GM12801 (cell line): ENCODE measurements around the gene ANKRD28.

Experiments
- CTCF ChIP-seq: IDR thresholded peaks from one replicate; pipeline ENCODE4 v1.5.1; 2011; ENCODE audit warnings: control low read depth; ENCODE audit not compliant: insufficient read length; ENCODE audit errors: extremely low read depth

The ANKRD28 gene

GRCh38 chr3:15750143-15750542 lies 47.6 kb downstream of the ANKRD28 start:
- TF ChIP-seq CTCF = no peak

- TF ChIP-seq CTCF = no peak
Measured at GRCh38 chr3:15744176-15744575, 53.6 kb downstream of the ANKRD28 start.

- no peak for TF ChIP-seq CTCF
Measured at GRCh38 chr3:15743587-15744009, 54.2 kb downstream of the ANKRD28 start.

GRCh38 chr3:15731024-15731423 lies 66.8 kb downstream of the ANKRD28 start:
- no peak for TF ChIP-seq CTCF

- no peak for TF ChIP-seq CTCF
Measured at GRCh38 chr3:15728766-15729165, 69.0 kb downstream of the ANKRD28 start.

- TF ChIP-seq CTCF = no peak
Measured at GRCh38 chr3:15726881-15727280, 70.9 kb downstream of the ANKRD28 start.

- no peak for TF ChIP-seq CTCF
Measured at GRCh38 chr3:15726043-15726442, 71.7 kb downstream of the ANKRD28 start.

GRCh38 chr3:15724446-15724845 lies 73.3 kb downstream of the ANKRD28 start:
- no peak for TF ChIP-seq CTCF
